ENCODE measurements around the gene NKAIN2. TPM values are rescaled to one million over a fixed set of nuclear protein-coding genes. Genes with fewer than 3 reads are reported as not detected.

NKAIN2 gene
- total RNA-seq, 1 donor from 2014 or later, result not detected

DNA sequence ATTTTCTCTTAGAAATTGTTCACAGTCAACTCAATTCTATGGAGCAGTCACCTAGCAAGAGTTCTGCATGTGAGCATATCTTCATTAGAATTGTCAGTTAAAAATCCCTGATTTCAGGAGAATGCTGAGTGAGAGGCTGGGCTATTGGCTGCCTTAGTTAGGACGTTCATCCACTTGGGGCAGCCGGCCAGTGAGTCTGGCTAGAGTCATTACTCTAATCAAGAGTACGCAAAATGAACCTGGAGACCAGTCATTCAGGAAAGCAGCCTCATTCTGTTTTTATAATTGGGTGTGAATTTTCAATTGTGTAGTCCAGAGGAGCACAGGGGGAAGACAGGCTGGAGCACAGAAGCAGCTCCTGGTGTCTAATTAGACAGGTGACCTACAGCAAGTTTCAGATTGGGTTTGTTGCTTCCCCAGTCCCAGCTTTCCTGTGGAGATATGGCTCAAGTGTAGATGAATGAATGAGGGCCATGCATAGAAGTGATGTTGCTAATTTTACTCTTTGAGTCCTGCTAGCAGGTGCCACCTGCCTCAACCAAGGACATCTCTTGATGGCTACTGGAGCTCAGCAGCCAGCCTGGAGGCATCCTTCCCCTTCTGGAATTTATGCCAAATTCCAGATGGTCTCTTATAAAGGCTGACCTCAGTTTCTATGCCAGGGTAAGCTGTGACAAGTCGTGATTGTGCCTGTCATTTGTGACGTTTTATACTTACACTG, 265.7 kb downstream of the NKAIN2 start:
- no peaks in the 10 kb centered on the region for H3K36me3 ChIP-seq (ENCODE audit: control insufficient read depth, insufficient read depth, low read length)
- no peak overlapping the region for H3K4me3 ChIP-seq (ENCODE audit: low read depth, low read length)
- TF ChIP-seq, protein P1, sequence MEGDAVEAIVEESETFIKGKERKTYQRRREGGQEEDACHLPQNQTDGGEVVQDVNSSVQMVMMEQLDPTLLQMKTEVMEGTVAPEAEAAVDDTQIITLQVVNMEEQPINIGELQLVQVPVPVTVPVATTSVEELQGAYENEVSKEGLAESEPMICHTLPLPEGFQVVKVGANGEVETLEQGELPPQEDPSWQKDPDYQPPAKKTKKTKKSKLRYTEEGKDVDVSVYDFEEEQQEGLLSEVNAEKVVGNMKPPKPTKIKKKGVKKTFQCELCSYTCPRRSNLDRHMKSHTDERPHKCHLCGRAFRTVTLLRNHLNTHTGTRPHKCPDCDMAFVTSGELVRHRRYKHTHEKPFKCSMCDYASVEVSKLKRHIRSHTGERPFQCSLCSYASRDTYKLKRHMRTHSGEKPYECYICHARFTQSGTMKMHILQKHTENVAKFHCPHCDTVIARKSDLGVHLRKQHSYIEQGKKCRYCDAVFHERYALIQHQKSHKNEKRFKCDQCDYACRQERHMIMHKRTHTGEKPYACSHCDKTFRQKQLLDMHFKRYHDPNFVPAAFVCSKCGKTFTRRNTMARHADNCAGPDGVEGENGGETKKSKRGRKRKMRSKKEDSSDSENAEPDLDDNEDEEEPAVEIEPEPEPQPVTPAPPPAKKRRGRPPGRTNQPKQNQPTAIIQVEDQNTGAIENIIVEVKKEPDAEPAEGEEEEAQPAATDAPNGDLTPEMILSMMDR (IDR thresholded peaks at IDR 0.05; ENCODE audit: insufficient read depth, low read length, poor library complexity, severe bottlenecking), result no peak
- no peaks in the 10 kb centered on the region for H3K27me3 ChIP-seq (ENCODE audit: control insufficient read depth, insufficient read depth, low read length)
- DNase-seq (ENCODE audit: low read depth), result no peak

DNA sequence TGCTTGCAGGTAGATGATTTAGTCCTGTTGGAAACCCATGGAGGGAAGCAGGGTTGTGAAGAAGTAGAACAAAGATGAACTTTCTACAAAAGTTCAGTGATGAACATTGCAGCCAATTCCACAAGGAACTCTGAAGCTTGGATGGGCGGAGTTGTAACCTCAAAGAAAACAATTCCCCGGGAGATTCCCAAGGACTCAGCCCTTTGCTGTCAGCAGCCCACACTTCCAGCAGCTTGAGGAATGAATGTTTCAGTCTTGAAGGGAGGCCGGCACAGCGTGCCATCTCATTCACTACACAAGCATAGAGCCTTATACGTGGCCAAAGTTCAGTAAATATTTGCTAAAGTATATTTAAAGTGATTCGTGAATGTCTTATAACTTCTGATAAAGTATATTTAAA, 269.4 kb downstream of the NKAIN2 start:
- Histone ChIP-seq H3K4me3 (ENCODE audit: low read depth, low read length) (no peak overlapping the region), H3K36me3 (ENCODE audit: control insufficient read depth, insufficient read depth, low read length) (no peaks in the 10 kb centered on the region), H3K27me3 (ENCODE audit: control insufficient read depth, insufficient read depth, low read length) (no peaks in the 10 kb centered on the region)
- TF ChIP-seq, protein P1 (IDR thresholded peaks at IDR 0.05; ENCODE audit: insufficient read depth, low read length, poor library complexity, severe bottlenecking), result no peak
- peak; percentile 19 for DNase-seq (ENCODE audit: low read depth)

DNA sequence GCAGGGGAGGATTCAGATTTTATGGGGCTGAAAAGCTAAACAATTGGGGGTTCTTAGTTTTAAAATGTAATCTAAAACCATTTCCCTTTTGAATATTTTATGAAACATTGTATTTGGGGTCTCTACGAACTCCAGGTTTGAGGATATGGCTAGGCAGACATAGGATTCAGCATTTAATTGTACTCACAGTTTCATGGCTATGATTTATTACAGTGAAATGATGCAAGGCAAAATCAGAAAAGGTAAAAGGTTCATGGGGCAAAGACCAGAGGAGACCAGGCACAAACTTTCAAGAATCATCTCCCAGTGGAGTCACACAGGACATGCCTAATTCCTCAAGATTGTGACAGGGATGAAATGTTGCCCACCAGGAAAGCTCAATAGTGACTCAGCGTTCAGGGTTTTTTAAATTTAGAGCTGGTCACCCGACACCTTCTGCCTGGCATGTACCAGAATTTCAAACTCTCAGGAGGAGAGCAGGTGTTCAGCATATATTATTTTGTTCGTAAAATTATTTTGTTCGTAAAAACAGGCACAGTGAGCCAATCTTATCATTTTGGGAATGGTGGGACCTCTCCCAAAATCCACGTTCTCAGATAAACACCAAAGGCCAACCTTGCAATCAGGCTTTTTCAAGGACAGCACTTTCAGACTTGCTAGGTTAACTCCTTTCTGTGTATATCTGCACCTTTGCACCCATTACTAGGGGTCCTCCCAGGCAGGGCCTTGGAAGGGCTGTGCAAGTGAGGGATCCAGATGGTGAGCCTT, 270.3 kb downstream of the NKAIN2 start:
- Histone ChIP-seq H3K27me3 (ENCODE audit: control insufficient read depth, insufficient read depth, low read length) (no peaks in the 10 kb centered on the region), H3K36me3 (ENCODE audit: control insufficient read depth, insufficient read depth, low read length) (no peaks in the 10 kb centered on the region), H3K4me3 (ENCODE audit: low read depth, low read length) (no peak overlapping the region)
- TF ChIP-seq, protein P1 (IDR thresholded peaks at IDR 0.05; ENCODE audit: insufficient read depth, low read length, poor library complexity, severe bottlenecking), result no peak
- DNase-seq (ENCODE audit: low read depth), result no peak

DNA sequence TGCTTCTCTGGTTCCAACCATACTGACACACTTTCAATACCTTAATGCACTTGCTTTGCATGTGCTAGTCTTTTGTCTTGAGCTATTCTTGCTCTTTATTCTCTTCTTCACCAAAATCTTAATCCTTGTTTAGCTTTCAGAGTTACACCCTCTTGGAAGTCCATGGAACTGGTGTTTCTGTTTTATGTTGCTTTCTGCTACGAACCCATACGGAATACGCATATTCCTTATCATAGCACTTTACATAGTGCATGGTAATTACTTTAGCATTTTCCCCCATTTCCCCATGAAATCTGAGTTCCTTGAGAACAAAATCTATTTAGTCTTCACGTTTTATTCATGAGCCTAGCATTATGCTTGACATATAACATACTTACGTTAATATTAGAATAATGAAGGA, 270.9 kb downstream of the NKAIN2 start:
- Histone ChIP-seq H3K27me3 (ENCODE audit: control insufficient read depth, insufficient read depth, low read length) (no peaks in the 10 kb centered on the region), H3K4me3 (ENCODE audit: low read depth, low read length) (no peak overlapping the region), H3K36me3 (ENCODE audit: control insufficient read depth, insufficient read depth, low read length) (no peaks in the 10 kb centered on the region)
- TF ChIP-seq, protein P1 (IDR thresholded peaks at IDR 0.05; ENCODE audit: insufficient read depth, low read length, poor library complexity, severe bottlenecking), result no peak
- DNase-seq (ENCODE audit: low read depth), result no peak

DNA sequence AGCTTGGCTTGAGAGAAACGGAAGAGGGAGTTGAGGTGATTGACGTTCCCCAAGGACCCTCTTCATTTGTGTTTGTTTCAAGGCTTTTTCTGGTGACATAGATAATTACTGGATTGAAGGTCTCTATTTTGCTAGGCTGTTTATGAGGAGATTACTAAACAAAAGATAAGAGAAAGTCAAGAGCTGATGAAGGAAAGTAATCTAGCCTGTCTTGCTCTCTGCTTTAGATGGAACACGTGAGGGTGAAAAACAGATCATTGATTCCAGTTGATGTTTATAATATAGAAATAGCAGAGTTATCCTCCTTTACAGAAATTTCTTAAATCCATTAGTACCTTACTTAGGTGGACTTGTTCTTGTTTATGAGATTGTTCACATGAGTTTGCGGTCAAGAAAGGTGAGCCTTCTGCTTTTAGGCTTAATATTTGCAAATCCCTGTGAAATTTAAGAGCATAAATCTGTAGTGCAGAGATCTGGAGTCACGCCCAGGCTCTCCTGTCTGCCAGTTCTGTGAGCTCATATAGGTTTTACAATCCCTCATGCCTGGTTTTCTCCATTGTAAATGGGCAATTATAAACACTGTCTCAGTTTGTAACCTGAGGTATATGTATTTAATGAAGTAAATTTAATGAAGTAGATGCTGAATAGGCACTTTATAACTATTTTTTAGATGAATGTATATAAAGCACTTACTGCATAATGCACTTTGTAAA, 272.8 kb downstream of the NKAIN2 start:
- TF ChIP-seq, protein P1 (IDR thresholded peaks at IDR 0.05; ENCODE audit: insufficient read depth, low read length, poor library complexity, severe bottlenecking), result no peak
- Histone ChIP-seq H3K27me3 (ENCODE audit: control insufficient read depth, insufficient read depth, low read length) (no peaks in the 10 kb centered on the region), H3K36me3 (ENCODE audit: control insufficient read depth, insufficient read depth, low read length) (no peaks in the 10 kb centered on the region), H3K4me3 (ENCODE audit: low read depth, low read length) (no peak overlapping the region)
- DNase-seq (ENCODE audit: low read depth), result no peak

Measured in kidney epithelial cell (primary cell).